Measurements from ENCODE around the gene KRTAP10-10.
"Not testable (repeated sequence)": the region's sequence is repeated elsewhere in the genome, so short reads cannot be mapped to it uniquely, and the experiment has no call there.

The KRTAP10-10 gene, protein sequence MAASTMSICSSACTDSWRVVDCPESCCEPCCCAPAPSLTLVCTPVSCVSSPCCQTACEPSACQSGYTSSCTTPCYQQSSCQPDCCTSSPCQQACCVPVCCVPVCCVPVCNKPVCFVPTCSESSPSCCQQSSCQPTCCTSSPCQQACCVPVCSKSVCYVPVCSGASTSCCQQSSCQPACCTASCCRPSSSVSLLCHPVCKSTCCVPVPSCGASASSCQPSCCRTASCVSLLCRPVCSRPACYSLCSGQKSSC

GRCh38 chr21:44637018-44637850 lies at the start of gene KRTAP10-10:
Gene KRTAP10-10 (plus strand): TSS chr21:44637356. CDS start chr21:44637418, 62 bp downstream.
- DNase-seq, result peak; percentile 51

- no peak for DNase-seq
Observed at GRCh38 chr21:44589094-44589493, 48.1 kb upstream of the KRTAP10-10 start.

- DNase-seq, result no peak
Observed at GRCh38 chr21:44589586-44590305, 47.4 kb upstream of the KRTAP10-10 start.

- no peak for DNase-seq
Observed at GRCh38 chr21:44590311-44590721, 46.8 kb upstream of the KRTAP10-10 start.

- not testable (repeated sequence) for DNase-seq
Observed at GRCh38 chr21:44590897-44591800, 46.0 kb upstream of the KRTAP10-10 start.

DNA sequence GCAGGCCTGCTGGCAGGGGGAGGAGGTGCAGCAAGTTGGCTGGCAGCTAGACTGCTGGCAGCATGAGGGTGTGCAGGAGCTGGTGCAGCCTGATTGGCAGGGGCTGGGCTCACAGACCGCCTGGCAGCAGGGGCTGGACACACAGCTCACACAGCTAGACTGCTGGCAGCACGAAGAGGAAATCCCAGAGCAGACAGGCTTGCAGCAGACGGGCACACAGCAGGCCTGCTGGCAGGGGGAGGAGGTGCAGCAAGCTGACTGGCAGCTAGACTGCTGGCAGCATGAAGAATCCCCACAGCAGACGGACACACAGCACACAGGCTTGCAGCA lies 45.4 kb upstream of the KRTAP10-10 start:
- DNase-seq, result not testable (repeated sequence)

- DNase-seq, result no peak
Observed at GRCh38 chr21:44592446-44593311, 44.5 kb upstream of the KRTAP10-10 start, which contains the start of gene KRTAP10-6. Gene KRTAP10-6 (minus strand): TSS chr21:44592505. CDS start chr21:44592484, 21 bp downstream.

GRCh38 chr21:44593598-44594405 lies 43.4 kb upstream of the KRTAP10-10 start:
- no peak for DNase-seq

GRCh38 chr21:44594406-44594916 lies 42.7 kb upstream of the KRTAP10-10 start:
- no peak for DNase-seq

GRCh38 chr21:44595524-44595923 lies 41.6 kb upstream of the KRTAP10-10 start:
- DNase-seq, result no peak

- DNase-seq, result no peak
Observed at GRCh38 chr21:44596068-44596725, 41.0 kb upstream of the KRTAP10-10 start.

GRCh38 chr21:44598061-44598460 lies 39.1 kb upstream of the KRTAP10-10 start:
- no peak for DNase-seq

DNA sequence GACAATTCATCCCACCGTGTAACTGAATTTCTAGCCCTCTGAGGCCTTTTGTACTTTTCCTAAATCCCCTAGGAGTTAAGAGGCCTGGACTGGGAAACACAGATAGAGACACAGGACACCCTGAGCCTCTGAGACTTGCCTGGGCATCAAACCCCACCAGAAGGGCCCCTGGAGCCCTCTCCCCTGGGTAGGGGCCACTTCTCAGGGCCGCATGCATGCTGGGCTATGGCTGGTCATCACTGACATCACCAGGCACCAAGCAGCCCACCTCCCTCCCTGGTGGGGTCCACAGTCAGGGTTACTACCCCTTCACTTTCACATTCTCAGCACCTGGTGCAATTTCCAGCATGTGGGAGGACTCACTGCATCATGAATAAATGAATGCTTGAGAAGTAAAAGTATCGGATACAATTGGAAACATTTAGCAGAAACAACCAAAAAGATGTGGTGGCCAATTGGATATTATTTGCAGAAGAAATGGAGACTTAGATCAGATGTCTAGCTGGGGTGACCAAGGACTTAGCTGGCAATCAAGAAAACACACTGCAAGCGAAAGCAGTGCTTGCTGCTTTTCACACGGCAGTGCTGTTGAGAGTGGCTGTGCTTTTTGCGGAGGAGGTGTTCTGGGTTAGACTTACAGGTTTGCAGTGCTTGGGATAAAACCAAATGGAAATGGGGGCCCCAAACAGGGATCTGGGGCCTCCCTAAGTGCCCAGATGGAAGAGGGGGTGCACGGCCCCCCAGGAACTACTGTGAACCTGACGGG lies 37.7 kb upstream of the KRTAP10-10 start:
- no peak for DNase-seq

DNA sequence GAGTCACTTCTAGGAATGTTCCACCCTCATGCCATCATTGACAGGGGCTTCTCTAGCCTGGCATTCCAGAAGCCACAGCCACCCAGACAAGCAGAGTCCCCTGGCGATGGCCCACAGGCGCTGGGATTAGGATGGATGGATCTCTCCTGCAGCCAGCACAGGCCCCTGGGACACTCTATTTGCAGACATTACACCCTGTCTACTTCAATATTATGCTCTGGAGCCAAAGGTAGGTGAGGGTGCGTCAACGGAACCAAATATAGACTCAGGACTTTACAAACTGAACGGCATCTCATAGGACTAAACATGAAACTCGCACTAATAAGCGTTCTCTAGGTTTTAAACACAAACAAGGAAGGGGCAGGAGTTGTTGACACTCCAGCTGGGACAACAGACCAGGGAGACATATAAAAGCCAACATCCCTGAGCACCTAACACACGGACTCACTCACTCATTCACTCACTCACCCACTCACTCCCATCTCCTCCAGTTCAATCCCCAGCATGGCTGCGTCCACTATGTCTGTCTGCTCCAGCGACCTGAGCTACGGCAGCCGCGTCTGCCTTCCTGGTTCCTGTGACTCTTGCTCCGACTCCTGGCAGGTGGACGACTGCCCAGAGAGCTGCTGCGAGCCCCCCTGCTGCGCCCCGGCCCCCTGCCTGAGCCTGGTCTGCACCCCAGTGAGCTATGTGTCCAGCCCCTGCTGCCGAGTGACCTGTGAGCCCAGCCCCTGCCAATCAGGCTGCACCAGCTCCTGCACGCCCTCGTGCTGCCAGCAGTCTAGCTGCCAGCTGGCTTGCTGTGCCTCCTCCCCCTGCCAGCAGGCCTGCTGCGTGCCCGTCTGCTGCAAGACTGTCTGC lies 36.8 kb upstream of the KRTAP10-10 start, which contains the start of gene KRTAP10-7:
Gene KRTAP10-7, plus strand, starts transcription at position 480 of the 861 bp plus-strand sequence. Its CDS starts 25 bp downstream, at position 505.
- DNase-seq, result not testable (repeated sequence)

GRCh38 chr21:44601091-44601490 lies 36.1 kb upstream of the KRTAP10-10 start:
- not testable (repeated sequence) for DNase-seq

- DNase-seq, result no peak
Observed at GRCh38 chr21:44601596-44602462, 35.3 kb upstream of the KRTAP10-10 start.

DNA sequence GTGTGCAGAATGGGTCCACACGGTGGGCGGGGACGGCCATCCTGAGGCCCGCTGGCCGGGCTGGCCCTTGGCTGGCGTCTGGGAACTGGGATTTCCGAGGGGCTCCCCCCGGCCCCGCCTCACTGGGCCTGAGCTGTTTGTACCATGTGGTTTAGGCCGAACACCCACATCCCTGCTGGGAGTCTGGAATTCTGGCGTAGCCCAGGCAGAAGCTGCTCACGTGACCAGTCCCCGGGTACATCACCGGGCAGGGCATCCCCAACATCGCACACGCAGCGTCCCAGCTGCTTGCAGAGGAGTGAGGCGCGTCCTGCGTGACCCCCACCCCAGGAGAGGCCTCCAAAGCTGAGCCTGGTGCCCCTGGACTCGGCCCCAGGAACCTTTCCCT lies 34.7 kb upstream of the KRTAP10-10 start:
- no peak for DNase-seq

All from NCI-H345 (cell line).